Mesothelial cell of epicardium (in vitro differentiated cells): ENCODE results near the gene DIP2C. TPM values are rescaled to one million over a fixed set of nuclear protein-coding genes. Genes with fewer than 3 reads are reported as not detected.
A peak's percentile ranks its signal among the peaks of the same experiment; 100 is the strongest.

Source experiments
- DNase-seq, 2 experiments: peaks; one replicate each; pipeline ENCODE4 v3.0.0; 2021; ENCODE audit warnings: low spot score in 2 of 2; ENCODE audit not compliant: unreplicated experiment in 2 of 2
- H3K27ac Mint-ChIP-seq: 2 replicates; pipeline ENCODE4 v1.8.0; 2021; ENCODE audit warnings: mixed read lengths
- H3K27me3 Mint-ChIP-seq: 2 replicates; pipeline ENCODE4 v1.8.0; 2021; ENCODE audit warnings: low read depth, mixed read lengths
- H3K36me3 Mint-ChIP-seq: 2 replicates; pipeline ENCODE4 v1.8.0; 2021; ENCODE audit warnings: mixed read lengths
- H3K4me1 Mint-ChIP-seq: 2 replicates; pipeline ENCODE4 v1.8.0; 2021; ENCODE audit warnings: mixed read lengths
- H3K4me3 Mint-ChIP-seq: 2 replicates; pipeline ENCODE4 v1.8.0; 2021; ENCODE audit warnings: mild to moderate bottlenecking, moderate library complexity, mixed read lengths
- H3K9me3 Mint-ChIP-seq: 2 replicates; pipeline ENCODE4 v1.8.0; 2021; ENCODE audit warnings: mixed read lengths
- total RNA-seq: library from RNA; stranded (reverse); gene quantifications from 3 replicates; pipeline ENCODE4 v1.2.1, GENCODE V29; 2021
- TF ChIP-seq, protein P1 (sequence below): fragments of 200-600 bp; sonication (generic); IDR thresholded peaks from one replicate; pipeline ENCODE4 v1.5.0; 2021; ENCODE audit warnings: antibody characterized with exemption; ENCODE audit not compliant: unreplicated experiment

The DIP2C gene
- total RNA-seq, 1 donor from 2014 or later, result 30.3 TPM

DNA sequence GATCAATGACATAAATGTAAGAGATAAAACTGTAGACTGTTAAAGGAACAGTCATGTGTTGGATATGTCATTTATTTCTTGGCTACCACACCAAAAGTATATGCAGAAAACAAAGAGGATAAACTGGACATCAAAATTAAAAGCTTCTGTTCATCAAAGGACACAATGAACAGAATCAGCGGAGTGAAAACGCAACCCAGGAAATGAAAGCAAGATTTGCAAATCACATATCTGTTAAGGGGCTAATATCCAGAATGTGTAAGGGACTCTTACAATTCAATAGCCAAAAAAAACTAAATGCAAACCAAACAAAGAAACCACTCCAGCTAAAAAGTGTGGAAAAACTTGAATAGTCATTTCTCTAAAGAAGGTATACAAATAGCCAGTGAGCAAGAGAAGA is 390.0 kb downstream of the DIP2C start:
- no peak for DNase-seq
- H3K36me3 Mint-ChIP-seq, result peaks cover 22% of the 10 kb centered on the region
- TF ChIP-seq, protein P1, sequence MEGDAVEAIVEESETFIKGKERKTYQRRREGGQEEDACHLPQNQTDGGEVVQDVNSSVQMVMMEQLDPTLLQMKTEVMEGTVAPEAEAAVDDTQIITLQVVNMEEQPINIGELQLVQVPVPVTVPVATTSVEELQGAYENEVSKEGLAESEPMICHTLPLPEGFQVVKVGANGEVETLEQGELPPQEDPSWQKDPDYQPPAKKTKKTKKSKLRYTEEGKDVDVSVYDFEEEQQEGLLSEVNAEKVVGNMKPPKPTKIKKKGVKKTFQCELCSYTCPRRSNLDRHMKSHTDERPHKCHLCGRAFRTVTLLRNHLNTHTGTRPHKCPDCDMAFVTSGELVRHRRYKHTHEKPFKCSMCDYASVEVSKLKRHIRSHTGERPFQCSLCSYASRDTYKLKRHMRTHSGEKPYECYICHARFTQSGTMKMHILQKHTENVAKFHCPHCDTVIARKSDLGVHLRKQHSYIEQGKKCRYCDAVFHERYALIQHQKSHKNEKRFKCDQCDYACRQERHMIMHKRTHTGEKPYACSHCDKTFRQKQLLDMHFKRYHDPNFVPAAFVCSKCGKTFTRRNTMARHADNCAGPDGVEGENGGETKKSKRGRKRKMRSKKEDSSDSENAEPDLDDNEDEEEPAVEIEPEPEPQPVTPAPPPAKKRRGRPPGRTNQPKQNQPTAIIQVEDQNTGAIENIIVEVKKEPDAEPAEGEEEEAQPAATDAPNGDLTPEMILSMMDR, result no peak
- H3K27ac Mint-ChIP-seq, result no peak overlapping the region
- H3K9me3 Mint-ChIP-seq, result no peaks in the 10 kb centered on the region
- H3K4me3 Mint-ChIP-seq, result no peak overlapping the region
- H3K4me1 Mint-ChIP-seq, result peaks cover 5% of the 10 kb centered on the region
- H3K27me3 Mint-ChIP-seq, result no peaks in the 10 kb centered on the region

GRCh38 chr10:298033-298432 is 391.4 kb downstream of the DIP2C start:
- TF ChIP-seq, protein P1, result no peak
- Mint-ChIP-seq H3K4me1 (peaks cover 5% of the 10 kb centered on the region), H3K27ac (no peak overlapping the region), H3K9me3 (no peaks in the 10 kb centered on the region), H3K4me3 (no peak overlapping the region), H3K27me3 (no peaks in the 10 kb centered on the region), H3K36me3 (peaks cover 21% of the 10 kb centered on the region)
- no peak for DNase-seq

- H3K27ac Mint-ChIP-seq, result peak overlapping the region; percentile 1
Observed at GRCh38 chr10:297567-297966, 391.9 kb downstream of the DIP2C start.

DNA sequence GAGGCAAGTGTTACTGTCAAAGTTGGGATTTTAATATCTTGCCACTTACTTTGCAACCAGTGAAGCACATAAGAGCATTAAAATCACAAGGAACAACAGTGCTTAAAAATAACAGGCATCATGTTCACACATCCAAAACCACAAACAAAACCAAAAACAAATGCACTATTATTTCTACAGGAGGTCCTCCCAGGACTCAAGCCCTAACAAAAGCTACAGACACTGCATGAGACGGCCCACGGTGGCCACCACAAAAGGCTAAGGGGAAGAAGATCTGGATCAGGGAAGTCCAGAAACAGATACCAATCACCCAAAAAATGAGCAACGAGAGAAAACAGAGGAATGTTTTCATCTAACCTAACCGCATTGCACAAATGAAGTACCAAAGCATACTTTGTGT is 395.8 kb downstream of the DIP2C start:
- no peak overlapping the region for H3K27ac Mint-ChIP-seq
- peaks cover 5% of the 10 kb centered on the region for H3K4me1 Mint-ChIP-seq
- no peaks in the 10 kb centered on the region for H3K27me3 Mint-ChIP-seq
- TF ChIP-seq, protein P1, result no peak
- H3K36me3 Mint-ChIP-seq, result peaks cover 13% of the 10 kb centered on the region
- H3K4me3 Mint-ChIP-seq, result no peak overlapping the region
- DNase-seq, result no peak
- H3K9me3 Mint-ChIP-seq, result no peaks in the 10 kb centered on the region

More at GRCh38 chr10:297567-297966, 391.9 kb downstream of the DIP2C start:
- Mint-ChIP-seq H3K4me3 (no peak overlapping the region), H3K9me3 (no peaks in the 10 kb centered on the region), H3K36me3 (peaks cover 22% of the 10 kb centered on the region), H3K27me3 (no peaks in the 10 kb centered on the region), H3K4me1 (peaks cover 5% of the 10 kb centered on the region)
- no peak for DNase-seq
- TF ChIP-seq, protein P1, result no peak

DNA sequence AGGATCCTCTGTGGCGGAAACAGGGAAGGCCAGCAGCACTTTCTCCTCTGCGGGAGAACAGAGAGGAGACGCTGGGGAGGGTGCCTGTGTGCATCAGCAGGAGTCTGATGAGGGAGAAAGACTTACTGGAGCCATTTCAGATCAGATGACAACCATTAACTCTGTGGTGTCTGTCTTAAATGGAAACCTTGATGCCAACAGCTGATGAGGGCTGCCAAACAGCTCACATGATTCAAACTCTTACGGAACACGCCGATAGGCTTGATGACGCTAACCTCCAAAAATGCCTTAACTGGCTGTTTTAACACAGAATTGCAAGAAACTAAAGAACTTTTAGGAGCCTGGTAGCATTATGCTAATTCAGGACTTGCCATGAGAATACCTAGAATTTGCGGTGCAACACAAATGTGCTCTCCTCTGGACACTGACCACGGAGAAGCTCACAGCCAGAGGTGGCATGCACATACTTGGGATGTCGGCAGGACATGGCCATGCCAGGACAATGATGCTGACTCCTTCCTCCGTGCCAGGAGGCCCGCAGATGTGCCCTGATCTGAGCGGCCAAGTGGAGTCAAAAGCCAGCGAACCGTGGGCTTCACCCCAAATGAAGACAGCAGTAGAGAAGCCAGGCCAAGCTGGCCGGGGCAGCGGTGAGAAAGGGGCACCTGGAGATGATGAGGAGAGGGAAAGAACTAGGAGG is 399.3 kb downstream of the DIP2C start:
- H3K27me3 Mint-ChIP-seq, result no peaks in the 10 kb centered on the region
- DNase-seq, result no peak
- H3K9me3 Mint-ChIP-seq, result no peaks in the 10 kb centered on the region
- H3K27ac Mint-ChIP-seq, result no peak overlapping the region
- peaks cover 29% of the 10 kb centered on the region for H3K36me3 Mint-ChIP-seq
- TF ChIP-seq, protein P1, result no peak
- no peak overlapping the region for H3K4me3 Mint-ChIP-seq
- no peaks in the 10 kb centered on the region for H3K4me1 Mint-ChIP-seq
